Panc1 (cell line): ENCODE data around the gene DEAF1. TPM values are rescaled to one million over a fixed set of nuclear protein-coding genes. Genes with fewer than 3 reads are reported as not detected.

Experiments used
- ATAC-seq: fragments of 200-7000 bp; cut with Tn5 transposase; 2 replicates; pipeline ENCODE4 v1.9.1; 2020; ENCODE audit warnings: mild to moderate bottlenecking, moderate library complexity
- BruUV-seq: library from RNA; stranded (reverse); fragments of 400-500 nt; replicated peaks from 2 replicates; lab custom pipeline; 2021; lab: Mats Ljungman, UMichigan
- CTCF ChIA-PET: fragments of 300-600 bp; sonication (Branson Sonifier 250); formaldehyde crosslinking; loops from one replicate; lab custom pipeline; 2022; ENCODE audit warnings: antibody characterized with exemption; lab: Charles Lee
- POLR2A ChIA-PET: fragments of 300-600 bp; sonication (Branson Sonifier 250); formaldehyde crosslinking; loops from one replicate; lab custom pipeline; 2022; ENCODE audit warnings: antibody characterized with exemption; lab: Charles Lee
- DNase-seq: peaks from one replicate; pipeline ENCODE4 v3.0.0-alpha.2; 2010; ENCODE audit warnings: low read depth, low spot score
- H3K27ac ChIP-seq: 2 replicates; pipeline ENCODE4 v1.5.1; 2011; ENCODE audit warnings: mild to moderate bottlenecking, low read length, inconsistent platforms
- H3K27me3 ChIP-seq: fragments of 200-500 bp; sonication (Bioruptor generic); 2 replicates; pipeline ENCODE4 v1.6.0; 2014; ENCODE audit warnings: low read length, inconsistent platforms; ENCODE audit not compliant: control insufficient read depth, insufficient read depth
- H3K36me3 ChIP-seq: fragments of 200-500 bp; sonication (Bioruptor generic); 2 replicates; pipeline ENCODE4 v1.5.1; 2014; ENCODE audit warnings: inconsistent platforms, mild to moderate bottlenecking, low read length, moderate library complexity; ENCODE audit not compliant: control insufficient read depth, insufficient read depth
- H3K4me1 ChIP-seq: 2 replicates; pipeline ENCODE4 v1.5.1; 2011; ENCODE audit warnings: inconsistent platforms, mild to moderate bottlenecking, low read length, moderate library complexity; ENCODE audit not compliant: control insufficient read depth, insufficient read depth
- H3K4me3 ChIP-seq, 2 experiments: 2 replicates each; pipeline ENCODE4 v1.5.1; 2011 to 2012; ENCODE audit warnings: low read depth in 2 of 2, low read length in 2 of 2, mild to moderate bottlenecking in 2 of 2, inconsistent platforms in 1 of 2, moderate library complexity in 1 of 2
- H3K9me3 ChIP-seq: fragments of 200-500 bp; sonication (Bioruptor generic); 2 replicates; pipeline ENCODE4 v1.5.1; 2014; ENCODE audit warnings: low read depth, mild to moderate bottlenecking, inconsistent platforms, low read length, moderate library complexity; ENCODE audit not compliant: control insufficient read depth, insufficient read depth
- CTCF ChIP-seq: fragments of 450-650 bp; IDR thresholded peaks from 2 replicates; pipeline ENCODE4 v1.5.1; 2017; ENCODE audit warnings: mild to moderate bottlenecking
- POLR2AphosphoS5 ChIP-seq: IDR thresholded peaks from 2 replicates; pipeline ENCODE4 v1.6.1; 2012; ENCODE audit warnings: mild to moderate bottlenecking, low read depth, low read length, moderate library complexity
- SIN3A ChIP-seq: IDR thresholded peaks from 2 replicates; pipeline ENCODE4 v1.6.1; 2012; ENCODE audit warnings: low read depth, mild to moderate bottlenecking, low read length, moderate library complexity, borderline replicate concordance; ENCODE audit not compliant: insufficient read depth
- TCF7L2 ChIP-seq: IDR thresholded peaks from 2 replicates; pipeline ENCODE4 v1.6.1; 2011; ENCODE audit warnings: mild to moderate bottlenecking, low read depth, low read length, inconsistent platforms
- in situ Hi-C: cut with HindIII; loops from 2 replicates; pipeline ENCODE4 v1.10.0; 2016; ENCODE audit warnings: low sequenced_read_pairs, low pct_unique_long_range_greater_than_20kb
- intact Hi-C: fragments of 100-400 bp; cut with micrococcal nuclease; formaldehyde crosslinking; loops from one replicate; pipeline ENCODE4 v1.10.0; 2022; ENCODE audit not compliant: unreplicated experiment
- total RNA-seq: library from RNA; stranded (reverse); gene quantifications from one replicate; pipeline ENCODE4 v1.2.1, GENCODE V29; 2021; ENCODE audit not compliant: unreplicated experiment
- TF ChIP-seq, protein P1 (sequence below), 2 experiments: IDR thresholded peaks; 2 replicates each; pipeline ENCODE4 v1.6.1; 2011 to 2012; ENCODE audit warnings: low read depth in 2 of 2, control low read depth in 1 of 2, low read length in 1 of 2, mild to moderate bottlenecking in 1 of 2, moderate library complexity in 1 of 2; ENCODE audit not compliant: insufficient read depth in 1 of 2

Gene DEAF1
- total RNA-seq, 1 experiment from 2014 or later, result 105 TPM

GRCh38 chr11:623999-624704 is 70.9 kb downstream of the DEAF1 start:
- in situ Hi-C loops (no loop called here), intact Hi-C loops (no loop called here)
- H3K9me3 ChIP-seq, result no peaks in the 10 kb centered on the region
- peak; percentile 31 for ATAC-seq
- TF ChIP-seq POLR2AphosphoS5 (no peak), CTCF (no peak), TCF7L2 (no peak), SIN3A (no peak)
- TF ChIP-seq, protein P1, sequence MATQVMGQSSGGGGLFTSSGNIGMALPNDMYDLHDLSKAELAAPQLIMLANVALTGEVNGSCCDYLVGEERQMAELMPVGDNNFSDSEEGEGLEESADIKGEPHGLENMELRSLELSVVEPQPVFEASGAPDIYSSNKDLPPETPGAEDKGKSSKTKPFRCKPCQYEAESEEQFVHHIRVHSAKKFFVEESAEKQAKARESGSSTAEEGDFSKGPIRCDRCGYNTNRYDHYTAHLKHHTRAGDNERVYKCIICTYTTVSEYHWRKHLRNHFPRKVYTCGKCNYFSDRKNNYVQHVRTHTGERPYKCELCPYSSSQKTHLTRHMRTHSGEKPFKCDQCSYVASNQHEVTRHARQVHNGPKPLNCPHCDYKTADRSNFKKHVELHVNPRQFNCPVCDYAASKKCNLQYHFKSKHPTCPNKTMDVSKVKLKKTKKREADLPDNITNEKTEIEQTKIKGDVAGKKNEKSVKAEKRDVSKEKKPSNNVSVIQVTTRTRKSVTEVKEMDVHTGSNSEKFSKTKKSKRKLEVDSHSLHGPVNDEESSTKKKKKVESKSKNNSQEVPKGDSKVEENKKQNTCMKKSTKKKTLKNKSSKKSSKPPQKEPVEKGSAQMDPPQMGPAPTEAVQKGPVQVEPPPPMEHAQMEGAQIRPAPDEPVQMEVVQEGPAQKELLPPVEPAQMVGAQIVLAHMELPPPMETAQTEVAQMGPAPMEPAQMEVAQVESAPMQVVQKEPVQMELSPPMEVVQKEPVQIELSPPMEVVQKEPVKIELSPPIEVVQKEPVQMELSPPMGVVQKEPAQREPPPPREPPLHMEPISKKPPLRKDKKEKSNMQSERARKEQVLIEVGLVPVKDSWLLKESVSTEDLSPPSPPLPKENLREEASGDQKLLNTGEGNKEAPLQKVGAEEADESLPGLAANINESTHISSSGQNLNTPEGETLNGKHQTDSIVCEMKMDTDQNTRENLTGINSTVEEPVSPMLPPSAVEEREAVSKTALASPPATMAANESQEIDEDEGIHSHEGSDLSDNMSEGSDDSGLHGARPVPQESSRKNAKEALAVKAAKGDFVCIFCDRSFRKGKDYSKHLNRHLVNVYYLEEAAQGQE (IDR thresholded peaks at IDR 0.05; ENCODE audit: insufficient read depth in 1 of 2, low read depth in 2 of 2, low read length in 1 of 2), result no peak
- no peak for DNase-seq
- no peaks in the 10 kb centered on the region for H3K36me3 ChIP-seq
- CTCF ChIA-PET, result no interaction called here
- H3K27ac ChIP-seq, result no peak overlapping the region
- POLR2A ChIA-PET, result no interaction called here
- BruUV-seq, result no TSS peak
- no peak overlapping the region for H3K4me3 ChIP-seq
- no peaks in the 10 kb centered on the region for H3K27me3 ChIP-seq
- peaks cover 22% of the 10 kb centered on the region for H3K4me1 ChIP-seq

DNA sequence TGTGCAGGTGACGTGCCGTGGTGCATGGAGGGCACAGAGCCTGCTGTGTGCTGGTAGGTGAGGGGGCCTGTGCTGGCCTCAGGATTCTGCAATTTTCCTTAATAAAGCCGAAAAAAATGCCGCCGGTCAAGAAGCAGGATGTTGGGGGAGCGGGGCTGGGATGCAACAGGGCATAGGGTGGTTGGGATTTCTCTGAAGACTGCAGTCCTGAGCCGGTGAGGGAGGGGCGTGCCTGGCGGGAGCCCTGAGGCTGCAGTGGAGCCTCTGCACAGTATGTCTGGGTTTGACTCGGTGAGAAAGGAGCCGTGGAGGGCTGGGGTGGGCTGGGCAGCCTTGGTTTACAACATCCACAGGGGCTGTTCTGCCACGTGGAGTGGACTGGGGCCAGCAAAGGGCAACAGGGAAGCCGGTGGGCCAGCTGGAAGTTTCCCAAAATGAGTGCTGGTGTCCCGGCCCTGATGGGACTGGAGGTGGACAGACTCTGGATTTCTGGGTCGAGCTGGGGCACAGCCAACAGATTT is 71.6 kb downstream of the DEAF1 start:
- Histone ChIP-seq H3K36me3 (no peaks in the 10 kb centered on the region), H3K27ac (no peak overlapping the region), H3K4me3 (no peak overlapping the region), H3K9me3 (no peaks in the 10 kb centered on the region), H3K4me1 (peaks cover 15% of the 10 kb centered on the region), H3K27me3 (no peaks in the 10 kb centered on the region)
- in situ Hi-C loops, result no loop called here
- ChIA-PET POLR2A (no interaction called here), CTCF (no interaction called here)
- TF ChIP-seq POLR2AphosphoS5, result 0 out of 2 replicates have a peak, but pooled peaks have one; percentile 9
- no peak for TF ChIP-seq SIN3A
- DNase-seq (no peak), ATAC-seq (no peak)
- intact Hi-C loops, result no loop called here
- BruUV-seq, result no TSS peak

DNA sequence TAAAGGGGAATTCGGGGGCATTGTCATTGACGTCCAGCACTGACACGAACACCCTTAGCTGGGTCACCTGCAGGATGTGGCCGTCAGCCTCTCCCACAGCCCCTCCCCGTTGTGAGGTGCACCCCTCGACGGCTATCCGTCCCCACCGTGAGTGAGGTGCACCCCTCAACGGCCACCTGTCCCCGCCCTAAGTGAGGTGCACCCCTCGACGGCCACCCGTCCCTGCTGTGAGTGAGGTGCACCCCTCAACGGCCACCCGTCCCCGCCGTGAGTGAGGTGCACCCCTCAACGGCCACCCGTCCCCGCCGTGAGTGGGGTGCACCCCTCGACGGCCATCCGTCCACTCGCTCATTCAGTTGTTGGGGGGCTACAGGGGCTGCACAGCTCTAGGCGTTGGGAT is 73.2 kb downstream of the DEAF1 start:
- H3K4me3 ChIP-seq, result no peak overlapping the region
- in situ Hi-C loops, result no loop called here
- no peak overlapping the region for H3K27ac ChIP-seq
- H3K27me3 ChIP-seq, result no peaks in the 10 kb centered on the region
- H3K4me1 ChIP-seq, result peaks cover 12% of the 10 kb centered on the region
- BruUV-seq, result no TSS peak
- intact Hi-C loops, result no loop called here
- no peak for ATAC-seq
- POLR2A ChIA-PET, result no interaction called here
- DNase-seq, result no peak
- H3K36me3 ChIP-seq, result no peaks in the 10 kb centered on the region
- TF ChIP-seq, protein P1 (IDR thresholded peaks at IDR 0.05; ENCODE audit: insufficient read depth in 1 of 2, low read depth in 2 of 2, low read length in 1 of 2), result no peak
- no peak for TF ChIP-seq POLR2AphosphoS5
- TF ChIP-seq CTCF, result no peak
- no peak for TF ChIP-seq SIN3A
- no peak for TF ChIP-seq TCF7L2
- H3K9me3 ChIP-seq, result no peaks in the 10 kb centered on the region
- CTCF ChIA-PET, result no interaction called here
